NCI-H1436 treated with DMSO at 0.1 percent for 48 hours (cell line): ENCODE measurements around the gene P3H1.
"Not testable (repeated sequence)": the region's sequence is repeated elsewhere in the genome, so short reads cannot be mapped to it uniquely, and the experiment has no call there.

ENCODE experiments used
- DNase-seq: peaks from one replicate; lab custom pipeline; 2025; lab: John Stamatoyannopoulos, UW

The P3H1 gene

GRCh38 chr1:42730002-42730401 is 36.8 kb downstream of the P3H1 start:
- no peak for DNase-seq

GRCh38 chr1:42725820-42726219 is 41.0 kb downstream of the P3H1 start:
- DNase-seq, result not testable (repeated sequence)

- DNase-seq, result no peak
Observed at GRCh38 chr1:42723511-42723910, 43.3 kb downstream of the P3H1 start.

GRCh38 chr1:42722403-42722802 is 44.4 kb downstream of the P3H1 start:
- DNase-seq, result not testable (repeated sequence)

GRCh38 chr1:42721926-42722325 is 44.9 kb downstream of the P3H1 start:
- DNase-seq, result no peak

- DNase-seq, result no peak
Observed at GRCh38 chr1:42720868-42721267, 46.0 kb downstream of the P3H1 start.

- DNase-seq, result not testable (repeated sequence)
Observed at GRCh38 chr1:42714441-42714840, 52.4 kb downstream of the P3H1 start.

- no peak for DNase-seq
Observed at GRCh38 chr1:42713293-42713692, 53.5 kb downstream of the P3H1 start.

- DNase-seq, result not testable (repeated sequence)
Observed at GRCh38 chr1:42712808-42713207, 54.0 kb downstream of the P3H1 start.

GRCh38 chr1:42703888-42704464 is 62.9 kb downstream of the P3H1 start:
- no peak for DNase-seq

GRCh38 chr1:42700006-42700405 is 66.8 kb downstream of the P3H1 start:
- no peak for DNase-seq

- DNase-seq, result no peak
Observed at GRCh38 chr1:42698081-42698813, 68.6 kb downstream of the P3H1 start.
